ENCODE results near the gene PPY. TPM values are rescaled to one million over a fixed set of nuclear protein-coding genes. Genes with fewer than 3 reads are reported as not detected.

PPY gene
- total RNA-seq, 5 donors from 2014 or later (not counting 1 experiment from before 2014, with no cell fraction given): not detected

- no peaks in the 10 kb centered on the region for H3K36me3 Mint-ChIP-seq
- H3K4me3 Mint-ChIP-seq: peak within 1 kb of the TSS; percentile 81 to 89 (median 84)
- Histone ChIP-seq H3K27me3 (replicated peaks in 1 of 2; ENCODE audit: control insufficient read depth in 2 of 2, extremely low read depth in 1 of 2, insufficient read depth in 2 of 2, low read length in 1 of 2) (peaks cover 5 to 58% of the 10 kb centered on the region in 2 experiments), H3K4me3 (ENCODE audit: control insufficient read depth in 1 of 2, extremely low read depth in 1 of 2, low read length in 1 of 2) (peak within 1 kb of the TSS; percentile 61 to 82), H3K27ac (ENCODE audit: low read length) (peak within 1 kb of the TSS; percentile 69), H3K36me3 (ENCODE audit: control insufficient read depth in 2 of 2, extremely low read depth in 1 of 2, insufficient read depth in 1 of 2, low read length in 1 of 2) (no peaks in the 10 kb centered on the region), H3K9me3 (no peaks in the 10 kb centered on the region), H3K4me1 (ENCODE audit: control insufficient read depth in 1 of 2, extremely low read depth in 1 of 2, insufficient read depth in 2 of 2, low read length in 2 of 2) (peaks cover 7 to 28% of the 10 kb centered on the region in 2 experiments)
- peaks cover 15 to 24% (median 17%) of the 10 kb centered on the region in 3 donors for H3K4me1 Mint-ChIP-seq
- peak within 1 kb of the TSS; percentile 27 to 34 for H3K27ac Mint-ChIP-seq
- peaks cover 4 to 21% of the 10 kb centered on the region in 2 donors for H3K27me3 Mint-ChIP-seq
- ATAC-seq (replicated peaks in 1 of 4) (peak; percentile 68 to 74 (median 68)), DNase-seq (peak; percentile 19 to 72 (median 51))
- WGBS (ENCODE audit: insufficient coverage): 0% methylated on average over 26 of the region's 36 CpGs
- CTCF ChIA-PET: interaction anchor here (0.6 to 1.3 kb wide), 3 partner anchors 9 to 161 kb away, joined by 3 to 8 read pairs (median 5); no protein-coding TSS in a partner anchor
- no peaks in the 10 kb centered on the region for H3K9me3 Mint-ChIP-seq
- POLR2A ChIA-PET: interaction anchor here (0.6 kb wide), 3 partner anchors 12 to 63 kb away, joined by 3 to 6 read pairs (median 6); no protein-coding TSS in a partner anchor
These were observed 34.8 kb downstream of the PPY start, which contains the start of gene MPP2 for GRCh38 chr17:43907425-43907981. Gene MPP2 (minus strand): TSS chr17:43907536. CDS start chr17:43904460, 3,076 bp downstream.

- H3K36me3 Mint-ChIP-seq: no peaks in the 10 kb centered on the region
- DNase-seq (peak in 27 of 35 experiments; percentile 16 to 56 (median 33)), ATAC-seq (replicated peaks in 1 of 4) (peak; percentile 46 to 53 (median 50))
- Histone ChIP-seq H3K4me3 (ENCODE audit: control insufficient read depth in 1 of 2, extremely low read depth in 1 of 2, low read length in 1 of 2) (peak overlapping the region; percentile 61 to 82), H3K36me3 (ENCODE audit: control insufficient read depth in 2 of 2, extremely low read depth in 1 of 2, insufficient read depth in 1 of 2, low read length in 1 of 2) (no peaks in the 10 kb centered on the region), H3K9me3 (no peaks in the 10 kb centered on the region), H3K4me1 (ENCODE audit: control insufficient read depth in 1 of 2, extremely low read depth in 1 of 2, insufficient read depth in 2 of 2, low read length in 2 of 2) (peaks cover 7 to 28% of the 10 kb centered on the region in 2 experiments), H3K27me3 (replicated peaks in 1 of 2; ENCODE audit: control insufficient read depth in 2 of 2, extremely low read depth in 1 of 2, insufficient read depth in 2 of 2, low read length in 1 of 2) (peaks cover 5 to 59% of the 10 kb centered on the region in 2 experiments), H3K27ac (ENCODE audit: low read length) (peak overlapping the region; percentile 69)
- CTCF ChIA-PET: interaction anchor here (0.6 to 0.8 kb wide), 3 partner anchors 11 to 196 kb away, joined by 5 to 9 read pairs (median 8); no protein-coding TSS in a partner anchor
- POLR2A ChIA-PET: interaction anchor here (0.6 kb wide), 3 partner anchors 13 to 62 kb away, joined by 3 to 6 read pairs (median 6); no protein-coding TSS in a partner anchor
- H3K27ac Mint-ChIP-seq: no peak overlapping the region
- peaks cover 4 to 24% of the 10 kb centered on the region in 2 donors for H3K27me3 Mint-ChIP-seq
- 0% methylated on average over 16 of the region's 29 CpGs for WGBS (ENCODE audit: insufficient coverage)
- peak overlapping the region; percentile 81 to 89 (median 84) for H3K4me3 Mint-ChIP-seq
- H3K4me1 Mint-ChIP-seq: peaks cover 15 to 24% (median 17%) of the 10 kb centered on the region in 3 donors
- no peaks in the 10 kb centered on the region for H3K9me3 Mint-ChIP-seq
These were observed 35.3 kb downstream of the PPY start for GRCh38 chr17:43906951-43907424.

- peaks cover 7 to 29% of the 10 kb centered on the region in 2 experiments for H3K4me1 ChIP-seq (ENCODE audit: control insufficient read depth in 1 of 2, extremely low read depth in 1 of 2, insufficient read depth in 2 of 2, low read length in 2 of 2)
- no peaks in the 10 kb centered on the region for H3K9me3 ChIP-seq
- ATAC-seq (replicated peaks in 1 of 4) (peak; percentile 17 to 55 (median 34)), DNase-seq (peak in 31 of 35 experiments; percentile 22 to 64 (median 50))
- POLR2A ChIA-PET: no interaction called here
- Mint-ChIP-seq H3K36me3 (no peaks in the 10 kb centered on the region), H3K9me3 (no peaks in the 10 kb centered on the region), H3K4me1 (peaks cover 15 to 27% (median 19%) of the 10 kb centered on the region in 3 donors), H3K27ac (no peak overlapping the region), H3K27me3 (peaks cover 4 to 29% of the 10 kb centered on the region in 2 donors), H3K4me3 (peak overlapping the region; percentile 81 to 89 (median 84))
- H3K36me3 ChIP-seq (ENCODE audit: control insufficient read depth in 2 of 2, extremely low read depth in 1 of 2, insufficient read depth in 1 of 2, low read length in 1 of 2): no peaks in the 10 kb centered on the region
- H3K4me3 ChIP-seq (ENCODE audit: control insufficient read depth in 1 of 2, extremely low read depth in 1 of 2, low read length in 1 of 2): peak overlapping the region; percentile 44 to 82
- H3K27ac ChIP-seq (ENCODE audit: low read length): no peak overlapping the region
- CTCF ChIA-PET: interaction anchor here in 1 of 2 donors (0.6 to 0.8 kb wide), 2 partner anchors 12 to 196 kb away, joined by 8 to 9 read pairs; no protein-coding TSS in a partner anchor
- peaks cover 5 to 60% of the 10 kb centered on the region in 2 experiments for H3K27me3 ChIP-seq (replicated peaks in 1 of 2; ENCODE audit: control insufficient read depth in 2 of 2, extremely low read depth in 1 of 2, insufficient read depth in 2 of 2, low read length in 1 of 2)
- WGBS (ENCODE audit: insufficient coverage): 32% methylated on average over 14 of the region's 37 CpGs
These were observed 36.1 kb downstream of the PPY start for GRCh38 chr17:43905985-43906852.

- no peaks in the 10 kb centered on the region for H3K36me3 Mint-ChIP-seq
- H3K27ac ChIP-seq (ENCODE audit: low read length): no peak overlapping the region
- no peak overlapping the region for H3K27ac Mint-ChIP-seq
- ATAC-seq (replicated peaks in 1 of 4) (no peak), DNase-seq (no peak)
- H3K4me3 ChIP-seq (ENCODE audit: control insufficient read depth in 1 of 2, extremely low read depth in 1 of 2, low read length in 1 of 2): no peak overlapping the region
- H3K27me3 Mint-ChIP-seq: peaks cover 4 to 34% of the 10 kb centered on the region in 2 donors
- no peaks in the 10 kb centered on the region for H3K9me3 Mint-ChIP-seq
- CTCF ChIA-PET: no interaction called here
- no peaks in the 10 kb centered on the region for H3K36me3 ChIP-seq (ENCODE audit: control insufficient read depth in 2 of 2, extremely low read depth in 1 of 2, insufficient read depth in 1 of 2, low read length in 1 of 2)
- WGBS (ENCODE audit: insufficient coverage): no CpG with 5 or more reads among the region's 3 CpGs
- H3K4me1 Mint-ChIP-seq: peaks cover 22 to 34% (median 25%) of the 10 kb centered on the region in 3 donors
- POLR2A ChIA-PET: no interaction called here
- peaks cover 7 to 36% of the 10 kb centered on the region in 2 experiments for H3K4me1 ChIP-seq (ENCODE audit: control insufficient read depth in 1 of 2, extremely low read depth in 1 of 2, insufficient read depth in 2 of 2, low read length in 2 of 2)
- H3K27me3 ChIP-seq (replicated peaks in 1 of 2; ENCODE audit: control insufficient read depth in 2 of 2, extremely low read depth in 1 of 2, insufficient read depth in 2 of 2, low read length in 1 of 2): peaks cover 5 to 67% of the 10 kb centered on the region in 2 experiments
- peak overlapping the region; percentile 81 to 89 (median 84) for H3K4me3 Mint-ChIP-seq
- no peaks in the 10 kb centered on the region for H3K9me3 ChIP-seq
These were observed 36.8 kb downstream of the PPY start for GRCh38 chr17:43905400-43905984.

- CTCF ChIA-PET: interaction anchor here in 1 of 2 donors (0.7 kb wide), 1 partner anchor 12 kb away, joined by 4 read pairs; no protein-coding TSS in a partner anchor
- H3K27ac ChIP-seq (ENCODE audit: low read length): no peak overlapping the region
- H3K27me3 Mint-ChIP-seq: peaks cover 11 to 52% of the 10 kb centered on the region in 2 donors
- no peaks in the 10 kb centered on the region for H3K9me3 ChIP-seq
- peaks cover 2 to 30% of the 10 kb centered on the region in 2 experiments for H3K4me1 ChIP-seq (ENCODE audit: control insufficient read depth in 1 of 2, extremely low read depth in 1 of 2, insufficient read depth in 2 of 2, low read length in 2 of 2)
- H3K27me3 ChIP-seq (replicated peaks in 1 of 2; ENCODE audit: control insufficient read depth in 2 of 2, extremely low read depth in 1 of 2, insufficient read depth in 2 of 2, low read length in 1 of 2): peaks cover 0 to 69% of the 10 kb centered on the region in 2 experiments
- no peaks in the 10 kb centered on the region for H3K9me3 Mint-ChIP-seq
- H3K36me3 ChIP-seq (ENCODE audit: control insufficient read depth in 2 of 2, extremely low read depth in 1 of 2, insufficient read depth in 1 of 2, low read length in 1 of 2): no peaks in the 10 kb centered on the region
- WGBS (ENCODE audit: insufficient coverage): 83% methylated on average over 1 of the region's 7 CpGs
- no peak overlapping the region for H3K27ac Mint-ChIP-seq
- H3K4me1 Mint-ChIP-seq: peaks cover 21 to 24% (median 23%) of the 10 kb centered on the region in 3 donors
- POLR2A ChIA-PET: no interaction called here
- DNase-seq: no peak
- H3K36me3 Mint-ChIP-seq: peaks cover 7% of the 10 kb centered on the region
- H3K4me3 ChIP-seq (ENCODE audit: control insufficient read depth in 1 of 2, extremely low read depth in 1 of 2, low read length in 1 of 2): no peak overlapping the region
- no peak for ATAC-seq (replicated peaks in 1 of 4)
- H3K4me3 Mint-ChIP-seq: peak overlapping the region in 1 of 3 donors; percentile 78
These were observed 40.3 kb downstream of the PPY start for GRCh38 chr17:43901861-43902589.
